Measurements from ENCODE around the gene IL6.
"Not testable (repeated sequence)": the region's sequence is repeated elsewhere in the genome, so short reads cannot be mapped to it uniquely, and the experiment has no call there.

IL6 gene

GRCh38 chr7:22704722-22705121 is 22.3 kb upstream of the IL6 start:
- not testable (repeated sequence) for DNase-seq

GRCh38 chr7:22705874-22706273 is 21.1 kb upstream of the IL6 start:
- not testable (repeated sequence) for DNase-seq

- DNase-seq, result not testable (repeated sequence)
Measured at GRCh38 chr7:22707026-22707691, 19.8 kb upstream of the IL6 start.

GRCh38 chr7:22708214-22708613 is 18.8 kb upstream of the IL6 start:
- not testable (repeated sequence) for DNase-seq

GRCh38 chr7:22708677-22709061 is 18.3 kb upstream of the IL6 start:
- DNase-seq, result not testable (repeated sequence)

- not testable (repeated sequence) for DNase-seq
Measured at GRCh38 chr7:22709062-22709829, 17.8 kb upstream of the IL6 start.

- no peak for DNase-seq
Measured at GRCh38 chr7:22709857-22710256, 17.1 kb upstream of the IL6 start.

GRCh38 chr7:22712999-22713398 is 14.0 kb upstream of the IL6 start:
- DNase-seq, result no peak

- DNase-seq, result no peak
Measured at GRCh38 chr7:22713463-22713862, 13.5 kb upstream of the IL6 start.

- no peak for DNase-seq
Measured at GRCh38 chr7:22715969-22716368, 11.0 kb upstream of the IL6 start.

- no peak for DNase-seq
Measured at GRCh38 chr7:22717760-22718159, 9.2 kb upstream of the IL6 start.

- DNase-seq, result no peak
Measured at GRCh38 chr7:22718200-22718711, 8.7 kb upstream of the IL6 start.

GRCh38 chr7:22718911-22719420 is 8.0 kb upstream of the IL6 start:
- no peak for DNase-seq

- DNase-seq, result no peak
Measured at GRCh38 chr7:22720791-22721786, 5.9 kb upstream of the IL6 start.

GRCh38 chr7:22722536-22723180 is 4.3 kb upstream of the IL6 start:
- no peak for DNase-seq

- no peak for DNase-seq
Measured at GRCh38 chr7:22723181-22723601, 3.8 kb upstream of the IL6 start.

- no peak for DNase-seq
Measured at GRCh38 chr7:22723637-22724036, 3.4 kb upstream of the IL6 start.

- DNase-seq, result no peak
Measured at GRCh38 chr7:22724861-22725260, 2.1 kb upstream of the IL6 start.

- DNase-seq, result no peak
Measured at GRCh38 chr7:22725585-22725984, 1.4 kb upstream of the IL6 start.

- DNase-seq, result peak; percentile 48
Measured at GRCh38 chr7:22726345-22726906, 574 bp upstream of the IL6 start.

GRCh38 chr7:22727714-22728035 is 675 bp downstream of the IL6 start:
- DNase-seq, result no peak

- DNase-seq, result no peak
Measured at GRCh38 chr7:22728401-22729029, 1.5 kb downstream of the IL6 start.

All from activated CD4-positive, CD25-positive, alpha-beta regulatory T cell treated with anti-CD3 and anti-CD28 coated beads, Interleukin-2, amount 50 U/mL, for 72 hours (primary cell).